MM.1S (cell line): Measurements from ENCODE around the gene TMEM134.

ENCODE experiments used
- EZH2 ChIP-seq: fragments of 300-600 bp; sonication (generic); optimal IDR thresholded peaks from 2 replicates; pipeline ENCODE3; 2017; ENCODE audit warnings: low read depth, mild to moderate bottlenecking, antibody characterized with exemption, low read length, mixed read lengths
- EZH2phosphoT487 ChIP-seq: fragments of 300-600 bp; sonication (generic); IDR thresholded peaks from 2 replicates; pipeline ENCODE4 v1.6.1; 2018; ENCODE audit warnings: antibody characterized with exemption, low read length
- TF ChIP-seq, protein P1 (sequence below): fragments of 300-600 bp; sonication (generic); IDR thresholded peaks from 2 replicates; pipeline ENCODE4 v1.5.1; 2016; ENCODE audit warnings: antibody characterized with exemption, low read length, mixed read lengths

GRCh38 chr11:67499808-67500483 is 30.9 kb upstream of the TMEM134 start:
- TF ChIP-seq, protein P1, sequence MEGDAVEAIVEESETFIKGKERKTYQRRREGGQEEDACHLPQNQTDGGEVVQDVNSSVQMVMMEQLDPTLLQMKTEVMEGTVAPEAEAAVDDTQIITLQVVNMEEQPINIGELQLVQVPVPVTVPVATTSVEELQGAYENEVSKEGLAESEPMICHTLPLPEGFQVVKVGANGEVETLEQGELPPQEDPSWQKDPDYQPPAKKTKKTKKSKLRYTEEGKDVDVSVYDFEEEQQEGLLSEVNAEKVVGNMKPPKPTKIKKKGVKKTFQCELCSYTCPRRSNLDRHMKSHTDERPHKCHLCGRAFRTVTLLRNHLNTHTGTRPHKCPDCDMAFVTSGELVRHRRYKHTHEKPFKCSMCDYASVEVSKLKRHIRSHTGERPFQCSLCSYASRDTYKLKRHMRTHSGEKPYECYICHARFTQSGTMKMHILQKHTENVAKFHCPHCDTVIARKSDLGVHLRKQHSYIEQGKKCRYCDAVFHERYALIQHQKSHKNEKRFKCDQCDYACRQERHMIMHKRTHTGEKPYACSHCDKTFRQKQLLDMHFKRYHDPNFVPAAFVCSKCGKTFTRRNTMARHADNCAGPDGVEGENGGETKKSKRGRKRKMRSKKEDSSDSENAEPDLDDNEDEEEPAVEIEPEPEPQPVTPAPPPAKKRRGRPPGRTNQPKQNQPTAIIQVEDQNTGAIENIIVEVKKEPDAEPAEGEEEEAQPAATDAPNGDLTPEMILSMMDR, result no peak
- TF ChIP-seq EZH2phosphoT487 (no peak), EZH2 (no peak)
